Large intestine (tissue), 12 donors: ENCODE results near the gene FAH. TPM values are rescaled to one million over a fixed set of nuclear protein-coding genes. Genes with fewer than 3 reads are reported as not detected.

Source experiments
- DNase-seq, 2 donors: peaks; one replicate each; pipeline versions ENCODE4 v3.0.0 to v3.0.0-alpha.2; 2013
- H3K27ac ChIP-seq: one replicate; pipeline ENCODE4 v1.5.1; 2013; ENCODE audit warnings: low read length
- H3K27me3 ChIP-seq: 2 replicates; pipeline ENCODE4 v1.6.1; 2013; ENCODE audit warnings: low read length; ENCODE audit not compliant: control insufficient read depth, insufficient read depth
- H3K36me3 ChIP-seq: 2 replicates; pipeline ENCODE4 v1.6.1; 2013; ENCODE audit warnings: low read length; ENCODE audit not compliant: control insufficient read depth, insufficient read depth
- H3K4me1 ChIP-seq: one replicate; pipeline ENCODE4 v1.6.1; 2013; ENCODE audit warnings: low read length; ENCODE audit not compliant: control insufficient read depth, insufficient read depth
- H3K4me3 ChIP-seq: one replicate; pipeline ENCODE4 v1.5.1; 2013; ENCODE audit warnings: low read length
- H3K9me3 ChIP-seq: one replicate; pipeline ENCODE4 v1.6.1; 2013; ENCODE audit warnings: mild to moderate bottlenecking, low read depth, low read length, moderate library complexity; ENCODE audit not compliant: control insufficient read depth
- WGBS: methylation state at CpG from one replicate; pipeline ENCODE4 v1.1.5; 2013; ENCODE audit warnings: low lambda C conversion rate; ENCODE audit not compliant: insufficient coverage; 5-methylcytosine and 5-hydroxymethylcytosine counted together
- long read RNA-seq, 11 donors: transcript quantifications; one replicate each; lab custom pipeline, GENCODE V29; 2026
- polyA plus RNA-seq: library from polyadenylated mRNA; unstranded; fragments of 120-200 nt; gene quantifications from one replicate; pipeline ENCODE4 v1.2.1, GENCODE V29; 2013

The FAH gene
- 57.6 TPM for polyA plus RNA-seq
- long read RNA-seq, donor 1, transcript FAH-202 (15 exons, 2,152 nt), result major isoform, 5 of 13 reads
- long read RNA-seq, donor 1, transcript FAH-213 (14 exons, 1,549 nt), result major isoform, 5 of 13 reads
- long read RNA-seq, donor 1, partial matches to known transcripts, result 0 of 13 reads
- long read RNA-seq, donor 1, other reads (novel, unspliced or antisense), result 0 of 13 reads
- long read RNA-seq, donor 2, transcript FAH-201 (15 exons, 1,471 nt), result major isoform, 13 of 41 reads
- long read RNA-seq, donor 2, transcript FAH-213 (14 exons, 1,549 nt), result minor isoform, 12 of 41 reads
- long read RNA-seq, donor 2, partial matches to known transcripts, result 10 of 41 reads
- long read RNA-seq, donor 2, other reads (novel, unspliced or antisense), result 0 of 41 reads
- long read RNA-seq, donor 3, result 0 reads
- long read RNA-seq, donor 4, partial matches to known transcripts, result 0 of 3 reads
- long read RNA-seq, donor 4, other reads (novel, unspliced or antisense), result 0 of 3 reads
- long read RNA-seq, donor 5, partial matches to known transcripts, result 0 of 3 reads
- long read RNA-seq, donor 5, other reads (novel, unspliced or antisense), result 0 of 3 reads
- long read RNA-seq, donor 6, transcript FAH-202 (15 exons, 2,152 nt), result minor isoform, 5 of 24 reads
- long read RNA-seq, donor 6, transcript FAH-213 (14 exons, 1,549 nt), result major isoform, 13 of 24 reads
- long read RNA-seq, donor 6, partial matches to known transcripts, result 0 of 24 reads
- long read RNA-seq, donor 6, other reads (novel, unspliced or antisense), result 0 of 24 reads
- long read RNA-seq, donor 7, partial matches to known transcripts, result 0 of 6 reads
- long read RNA-seq, donor 7, other reads (novel, unspliced or antisense), result 0 of 6 reads
- long read RNA-seq, donor 8, transcript FAH-213 (14 exons, 1,549 nt), result major isoform, 14 of 49 reads
- long read RNA-seq, donor 8, partial matches to known transcripts, result 23 of 49 reads
- long read RNA-seq, donor 8, other reads (novel, unspliced or antisense), result 0 of 49 reads
- long read RNA-seq, donor 9, transcript FAH-213 (14 exons, 1,549 nt), result major isoform, 12 of 25 reads
- long read RNA-seq, donor 9, partial matches to known transcripts, result 6 of 25 reads
- long read RNA-seq, donor 9, other reads (novel, unspliced or antisense), result 0 of 25 reads
- long read RNA-seq, donor 10, transcript FAH-213 (14 exons, 1,549 nt), result major isoform, 10 of 27 reads
- long read RNA-seq, donor 10, partial matches to known transcripts, result 6 of 27 reads
- long read RNA-seq, donor 10, other reads (novel, unspliced or antisense), result 0 of 27 reads
- long read RNA-seq, donor 11, transcript FAH-202 (15 exons, 2,152 nt), result major isoform, 8 of 15 reads
- long read RNA-seq, donor 11, transcript FAH-213 (14 exons, 1,549 nt), result minor isoform, 6 of 15 reads
- long read RNA-seq, donor 11, partial matches to known transcripts, result 0 of 15 reads
- long read RNA-seq, donor 11, other reads (novel, unspliced or antisense), result 0 of 15 reads

DNA sequence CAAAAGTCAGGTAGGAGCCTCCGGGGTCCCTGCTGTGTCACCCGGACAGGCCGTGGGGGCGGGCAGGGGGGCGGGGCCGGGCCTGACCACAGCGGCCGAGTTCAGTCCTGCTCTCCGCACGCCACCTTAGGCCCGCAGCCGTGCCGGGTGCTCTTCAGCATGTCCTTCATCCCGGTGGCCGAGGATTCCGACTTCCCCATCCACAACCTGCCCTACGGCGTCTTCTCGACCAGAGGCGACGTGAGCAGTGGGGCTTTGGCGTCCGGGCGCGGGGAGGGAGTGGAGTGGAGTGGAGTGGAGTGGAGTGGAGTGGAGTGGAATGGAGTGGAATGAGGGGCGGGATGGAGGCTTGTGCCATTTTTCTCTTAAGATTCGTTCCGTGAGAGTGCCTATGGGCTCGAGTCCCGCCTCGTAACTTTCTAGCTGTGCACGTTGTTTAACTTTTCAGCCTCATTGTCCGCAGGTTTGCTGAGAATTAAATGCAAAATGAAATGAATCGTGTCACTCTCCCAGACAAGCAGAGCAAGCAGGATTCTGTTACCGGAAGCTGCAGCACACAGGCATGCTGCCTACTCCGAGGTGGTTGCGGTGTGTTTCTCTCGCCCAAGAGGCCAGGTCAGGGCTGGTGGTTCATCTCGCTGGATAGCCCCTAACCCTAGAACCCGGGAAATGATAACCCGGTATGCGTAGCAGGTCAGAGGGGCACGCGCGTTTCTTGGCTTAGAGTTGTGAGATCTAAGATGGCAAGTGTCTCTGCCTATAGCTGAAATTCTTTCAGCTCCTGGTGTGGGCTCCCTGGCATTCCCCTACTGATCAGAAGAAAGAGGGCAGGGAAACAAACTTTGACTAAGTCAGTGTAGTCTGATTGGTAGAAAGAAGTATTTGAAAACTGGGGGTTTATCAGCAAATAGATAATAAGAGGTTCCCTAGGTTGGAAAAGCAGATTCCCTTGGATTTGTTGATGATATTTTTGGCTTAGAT, at the start of gene FAH:
FAH (plus strand) TSS at position 104 of the 981 bp plus-strand sequence; CDS start at position 160, 56 bp downstream.
- WGBS, result 0% methylated on average over 1 of the region's 45 CpGs

DNA sequence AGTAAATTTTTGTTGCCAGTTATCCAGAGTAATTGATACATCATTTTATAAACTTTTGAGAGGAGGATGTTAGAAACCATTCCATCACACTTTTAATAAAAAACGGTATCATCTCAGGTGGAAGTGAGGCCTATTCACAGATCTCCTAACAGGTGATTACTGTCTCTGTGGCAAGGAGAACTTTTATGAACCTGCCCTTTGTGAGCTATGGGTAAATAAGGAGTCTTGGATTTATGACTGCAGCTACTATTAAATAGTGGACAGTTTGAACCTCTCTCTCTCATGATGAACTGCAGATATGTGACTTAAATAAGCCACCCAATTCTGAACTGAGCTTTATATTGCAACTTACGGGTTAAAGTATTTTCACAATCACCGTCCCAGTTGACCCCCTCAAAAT, 47.6 kb upstream of the FAH start:
- WGBS, result no CpG with 5 or more reads among the region's 3 CpGs

More for the DNA sequence above, at the start of gene FAH:
- Histone ChIP-seq H3K36me3 (peaks cover 5% of the 10 kb centered on the region), H3K27me3 (no peaks in the 10 kb centered on the region), H3K9me3 (no peaks in the 10 kb centered on the region), H3K27ac (peak within 1 kb of the TSS; percentile 84), H3K4me1 (peaks cover 26% of the 10 kb centered on the region), H3K4me3 (peak within 1 kb of the TSS; percentile 81)
- DNase-seq, result peak in 1 of 2 donors; percentile 76

DNA sequence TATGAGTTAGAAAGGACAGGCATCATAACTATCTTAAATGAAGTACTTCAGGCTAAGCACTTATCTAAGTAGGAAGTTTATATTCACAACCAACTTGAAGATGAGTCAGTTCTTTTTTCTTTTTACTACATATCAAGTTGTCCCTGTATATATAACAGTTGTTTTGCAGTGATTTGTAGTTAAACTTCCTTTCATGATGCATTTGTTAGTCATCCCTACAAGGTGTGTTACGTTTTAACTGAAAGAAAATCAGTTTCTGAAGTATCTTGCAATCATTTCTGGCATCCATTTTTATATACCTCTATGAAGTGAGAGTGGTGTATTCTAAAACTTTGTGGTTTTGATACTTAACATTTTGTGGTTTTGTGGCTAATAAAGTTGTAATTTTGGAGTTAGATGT, 47.2 kb upstream of the FAH start:
- no peak for DNase-seq
- no peak overlapping the region for H3K27ac ChIP-seq
- no peak overlapping the region for H3K4me3 ChIP-seq
- WGBS, result no CpG with 5 or more reads among the region's 1 CpG
- no peaks in the 10 kb centered on the region for H3K4me1 ChIP-seq
- no peaks in the 10 kb centered on the region for H3K27me3 ChIP-seq
- peaks cover 8% of the 10 kb centered on the region for H3K36me3 ChIP-seq
- no peaks in the 10 kb centered on the region for H3K9me3 ChIP-seq

More for the DNA sequence above, 47.6 kb upstream of the FAH start:
- Histone ChIP-seq H3K4me3 (no peak overlapping the region), H3K9me3 (no peaks in the 10 kb centered on the region), H3K36me3 (peaks cover 8% of the 10 kb centered on the region), H3K4me1 (no peaks in the 10 kb centered on the region), H3K27me3 (no peaks in the 10 kb centered on the region), H3K27ac (no peak overlapping the region)
- peak; percentile 6 to 56 for DNase-seq

DNA sequence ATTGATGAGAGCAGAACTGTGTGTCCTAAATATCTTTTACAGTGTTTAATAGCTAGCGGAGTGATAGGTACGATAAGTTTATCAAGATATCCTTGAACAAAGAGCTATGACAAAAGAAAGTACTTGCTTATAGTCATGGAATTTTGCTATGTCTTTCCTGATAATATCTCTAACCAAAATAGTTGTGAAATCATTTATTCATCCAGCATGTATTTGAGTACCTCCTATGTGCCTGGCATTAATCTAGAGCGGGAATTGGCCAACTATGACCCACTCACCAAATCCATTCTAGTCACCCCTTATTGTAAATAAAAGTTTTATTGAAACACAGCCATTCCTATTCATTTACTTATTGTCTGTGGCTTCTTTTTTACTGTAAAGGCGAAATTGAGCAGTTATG, 46.7 kb upstream of the FAH start:
- Histone ChIP-seq H3K27me3 (no peaks in the 10 kb centered on the region), H3K36me3 (peaks cover 8% of the 10 kb centered on the region), H3K9me3 (no peaks in the 10 kb centered on the region), H3K4me1 (no peaks in the 10 kb centered on the region), H3K27ac (no peak overlapping the region), H3K4me3 (no peak overlapping the region)
- 84% methylated on average over 3 of the region's 4 CpGs for WGBS
- no peak for DNase-seq

DNA sequence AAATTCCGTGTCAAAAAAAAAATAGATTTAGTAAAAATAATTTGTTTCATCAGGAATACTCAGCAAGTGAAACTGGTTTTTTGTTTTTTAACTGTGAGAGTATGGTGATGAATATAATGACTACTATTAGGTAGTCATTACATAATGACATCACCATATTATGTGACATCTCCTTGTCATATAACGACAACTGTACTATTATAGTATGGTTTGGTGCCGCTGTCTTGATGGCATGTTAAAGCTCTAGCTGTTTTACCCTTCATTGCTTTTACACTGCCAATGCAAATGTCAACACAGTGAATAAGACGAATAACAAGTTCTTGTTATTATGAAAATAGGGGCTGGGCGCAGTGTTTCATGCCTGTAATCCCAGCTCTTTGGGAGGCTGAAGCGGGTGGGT, 45.6 kb upstream of the FAH start:
- H3K4me3 ChIP-seq, result no peak overlapping the region
- H3K36me3 ChIP-seq, result peaks cover 8% of the 10 kb centered on the region
- no peaks in the 10 kb centered on the region for H3K9me3 ChIP-seq
- H3K27ac ChIP-seq, result no peak overlapping the region
- H3K4me1 ChIP-seq, result no peaks in the 10 kb centered on the region
- DNase-seq, result no peak
- WGBS, result 89% methylated on average over 1 of the region's 6 CpGs
- H3K27me3 ChIP-seq, result no peaks in the 10 kb centered on the region

DNA sequence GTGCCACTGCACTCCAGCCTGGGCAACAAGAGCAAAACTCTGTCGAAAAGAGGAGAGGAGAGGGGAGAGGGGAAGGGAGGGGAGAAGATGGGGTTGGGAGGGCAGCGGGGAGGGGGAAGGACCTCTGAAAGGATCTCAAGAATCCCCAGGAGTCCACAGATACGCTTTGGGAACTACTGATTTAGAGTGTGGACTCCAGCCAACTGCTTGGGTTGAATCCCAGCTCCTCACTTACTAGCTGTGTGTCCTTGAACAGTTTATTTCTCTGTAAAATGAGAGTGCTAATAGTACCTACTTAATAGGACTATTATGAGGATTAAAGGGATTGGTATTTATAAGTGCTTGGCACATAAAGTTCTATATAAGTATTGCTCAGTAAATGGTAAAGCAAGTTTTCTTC, 45.0 kb upstream of the FAH start:
- WGBS, result no CpG with 5 or more reads among the region's 3 CpGs
- no peak for DNase-seq
- Histone ChIP-seq H3K36me3 (peaks cover 8% of the 10 kb centered on the region), H3K4me3 (no peak overlapping the region), H3K4me1 (no peaks in the 10 kb centered on the region), H3K27me3 (no peaks in the 10 kb centered on the region), H3K9me3 (no peaks in the 10 kb centered on the region), H3K27ac (no peak overlapping the region)

DNA sequence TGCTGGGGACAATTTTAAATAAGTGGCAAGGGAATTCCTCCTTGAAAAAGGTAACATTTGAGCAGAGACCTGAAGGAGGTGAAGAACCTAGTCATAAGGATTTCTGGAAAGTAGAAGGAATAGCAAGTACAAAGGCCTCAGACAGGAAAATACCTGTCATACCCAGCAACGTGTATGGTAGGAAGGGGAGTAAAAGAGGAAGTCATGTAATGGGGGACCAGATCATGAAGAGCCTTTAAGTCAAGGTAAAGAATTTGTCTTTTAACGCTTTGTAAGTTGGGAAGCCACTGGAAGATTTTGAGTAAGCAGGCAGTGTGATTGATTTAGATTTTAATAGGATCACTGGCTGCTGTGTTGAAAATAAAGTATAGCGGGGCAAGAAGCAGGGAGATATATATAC, 43.4 kb upstream of the FAH start:
- Histone ChIP-seq H3K27ac (no peak overlapping the region), H3K27me3 (no peaks in the 10 kb centered on the region), H3K4me1 (no peaks in the 10 kb centered on the region), H3K4me3 (no peak overlapping the region), H3K36me3 (peaks cover 2% of the 10 kb centered on the region), H3K9me3 (no peaks in the 10 kb centered on the region)
- 50% methylated on average over 1 of the region's 3 CpGs for WGBS
- no peak for DNase-seq

DNA sequence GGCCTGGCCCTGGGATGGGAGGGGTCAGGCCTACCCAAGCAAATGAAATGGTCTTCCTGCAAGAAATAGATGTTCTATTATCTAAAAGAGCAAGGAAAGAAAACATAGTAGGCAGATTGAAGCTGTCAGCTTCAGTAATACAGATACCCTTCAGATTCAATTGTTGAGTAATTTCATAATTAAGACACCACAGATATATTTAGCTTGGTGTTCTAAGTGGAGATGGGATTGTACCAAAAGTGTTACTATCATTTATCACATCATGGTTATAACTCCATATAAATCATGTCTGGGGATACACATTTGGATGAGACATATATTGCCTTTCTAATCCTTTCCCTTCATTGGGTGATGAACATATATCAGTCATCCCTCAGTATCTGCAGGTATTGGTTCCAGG, 41.9 kb upstream of the FAH start:
- H3K27ac ChIP-seq, result no peak overlapping the region
- H3K4me1 ChIP-seq, result no peaks in the 10 kb centered on the region
- H3K36me3 ChIP-seq, result peaks cover 2% of the 10 kb centered on the region
- no peak for DNase-seq
- no peaks in the 10 kb centered on the region for H3K9me3 ChIP-seq
- no peak overlapping the region for H3K4me3 ChIP-seq
- no peaks in the 10 kb centered on the region for H3K27me3 ChIP-seq

DNA sequence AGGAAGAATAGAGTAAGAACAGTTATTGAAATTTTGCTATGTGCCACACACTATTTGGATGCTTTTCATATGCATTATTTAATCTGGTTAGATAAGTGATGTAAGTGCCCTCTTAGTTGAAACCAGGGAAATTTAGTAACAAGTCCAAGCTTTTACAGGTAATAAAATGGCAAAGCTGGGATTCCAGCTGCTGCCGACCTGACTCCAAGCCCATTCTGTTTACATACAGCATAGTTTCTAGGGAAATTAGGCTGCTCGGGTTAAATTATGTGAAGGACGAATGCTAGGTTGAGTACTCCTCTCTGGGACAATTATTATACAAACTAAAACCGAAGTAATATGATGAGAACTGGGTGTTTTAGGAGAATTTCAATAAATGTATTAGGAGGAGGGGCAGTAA, 38.7 kb upstream of the FAH start:
- Histone ChIP-seq H3K4me3 (no peak overlapping the region), H3K4me1 (no peaks in the 10 kb centered on the region), H3K9me3 (no peaks in the 10 kb centered on the region), H3K27me3 (no peaks in the 10 kb centered on the region), H3K27ac (no peak overlapping the region), H3K36me3 (peaks cover 2% of the 10 kb centered on the region)
- no peak for DNase-seq
- no CpG with 5 or more reads among the region's 4 CpGs for WGBS
